DMS153 treated with DMSO at 0.1 percent for 48 hours (cell line): ENCODE data around the gene DEFB126.
"Not testable (repeated sequence)": the region's sequence is repeated elsewhere in the genome, so short reads cannot be mapped to it uniquely, and the experiment has no call there.

ENCODE experiments used
- DNase-seq: peaks from one replicate; lab custom pipeline; 2025; ENCODE audit not compliant: unreplicated experiment; lab: John Stamatoyannopoulos, UW

Gene DEFB126

GRCh38 chr20:142290-142689, at the start of gene DEFB126:
TSS of gene DEFB126 (plus strand) at chr20:142590. CDS start at chr20:142629, 39 bp downstream.
- DNase-seq, result no peak

GRCh38 chr20:93641-94040, 48.7 kb upstream of the DEFB126 start:
- no peak for DNase-seq

- no peak for DNase-seq
Measured at GRCh38 chr20:95215-95614, 47.2 kb upstream of the DEFB126 start.

GRCh38 chr20:97691-98090, 44.7 kb upstream of the DEFB126 start:
- DNase-seq, result not testable (repeated sequence)

- DNase-seq, result no peak
Measured at GRCh38 chr20:101975-102374, 40.4 kb upstream of the DEFB126 start.

- DNase-seq, result no peak
Measured at GRCh38 chr20:103456-103855, 38.9 kb upstream of the DEFB126 start.

- no peak for DNase-seq
Measured at GRCh38 chr20:112396-112795, 30.0 kb upstream of the DEFB126 start.

GRCh38 chr20:117518-117917, 24.9 kb upstream of the DEFB126 start:
- no peak for DNase-seq

- DNase-seq, result not testable (repeated sequence)
Measured at GRCh38 chr20:129786-130323, 12.5 kb upstream of the DEFB126 start.

GRCh38 chr20:137668-138490, 4.5 kb upstream of the DEFB126 start:
- DNase-seq, result no peak

- no peak for DNase-seq
Measured at GRCh38 chr20:145877-146276, 3.5 kb downstream of the DEFB126 start.

- no peak for DNase-seq
Measured at GRCh38 chr20:152131-152530, 9.7 kb downstream of the DEFB126 start.

GRCh38 chr20:157154-157553, 14.8 kb downstream of the DEFB126 start, which contains the start of gene DEFB127:
TSS of gene DEFB127 (plus strand) at chr20:157454. CDS start at chr20:157545, 91 bp downstream.
- no peak for DNase-seq

GRCh38 chr20:164618-165017, 22.2 kb downstream of the DEFB126 start:
- DNase-seq, result no peak

GRCh38 chr20:168876-169275, 26.5 kb downstream of the DEFB126 start:
- no peak for DNase-seq

- DNase-seq, result no peak
Measured at GRCh38 chr20:184288-184687, 41.9 kb downstream of the DEFB126 start.

GRCh38 chr20:187733-188132, 45.3 kb downstream of the DEFB126 start:
- no peak for DNase-seq

GRCh38 chr20:189611-190010, 47.2 kb downstream of the DEFB126 start, which contains the start of gene DEFB128:
TSS of gene DEFB128 (minus strand) at chr20:189711. CDS start at chr20:189623, 88 bp downstream.
- no peak for DNase-seq
